ENCODE measurements around the gene CRELD2. TPM values are rescaled to one million over a fixed set of nuclear protein-coding genes. Genes with fewer than 3 reads are reported as not detected.
A peak's percentile ranks its signal among the peaks of the same experiment; 100 is the strongest.

The CRELD2 gene, protein sequence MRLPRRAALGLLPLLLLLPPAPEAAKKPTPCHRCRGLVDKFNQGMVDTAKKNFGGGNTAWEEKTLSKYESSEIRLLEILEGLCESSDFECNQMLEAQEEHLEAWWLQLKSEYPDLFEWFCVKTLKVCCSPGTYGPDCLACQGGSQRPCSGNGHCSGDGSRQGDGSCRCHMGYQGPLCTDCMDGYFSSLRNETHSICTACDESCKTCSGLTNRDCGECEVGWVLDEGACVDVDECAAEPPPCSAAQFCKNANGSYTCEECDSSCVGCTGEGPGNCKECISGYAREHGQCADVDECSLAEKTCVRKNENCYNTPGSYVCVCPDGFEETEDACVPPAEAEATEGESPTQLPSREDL
- total RNA-seq = 13.6 TPM

DNA sequence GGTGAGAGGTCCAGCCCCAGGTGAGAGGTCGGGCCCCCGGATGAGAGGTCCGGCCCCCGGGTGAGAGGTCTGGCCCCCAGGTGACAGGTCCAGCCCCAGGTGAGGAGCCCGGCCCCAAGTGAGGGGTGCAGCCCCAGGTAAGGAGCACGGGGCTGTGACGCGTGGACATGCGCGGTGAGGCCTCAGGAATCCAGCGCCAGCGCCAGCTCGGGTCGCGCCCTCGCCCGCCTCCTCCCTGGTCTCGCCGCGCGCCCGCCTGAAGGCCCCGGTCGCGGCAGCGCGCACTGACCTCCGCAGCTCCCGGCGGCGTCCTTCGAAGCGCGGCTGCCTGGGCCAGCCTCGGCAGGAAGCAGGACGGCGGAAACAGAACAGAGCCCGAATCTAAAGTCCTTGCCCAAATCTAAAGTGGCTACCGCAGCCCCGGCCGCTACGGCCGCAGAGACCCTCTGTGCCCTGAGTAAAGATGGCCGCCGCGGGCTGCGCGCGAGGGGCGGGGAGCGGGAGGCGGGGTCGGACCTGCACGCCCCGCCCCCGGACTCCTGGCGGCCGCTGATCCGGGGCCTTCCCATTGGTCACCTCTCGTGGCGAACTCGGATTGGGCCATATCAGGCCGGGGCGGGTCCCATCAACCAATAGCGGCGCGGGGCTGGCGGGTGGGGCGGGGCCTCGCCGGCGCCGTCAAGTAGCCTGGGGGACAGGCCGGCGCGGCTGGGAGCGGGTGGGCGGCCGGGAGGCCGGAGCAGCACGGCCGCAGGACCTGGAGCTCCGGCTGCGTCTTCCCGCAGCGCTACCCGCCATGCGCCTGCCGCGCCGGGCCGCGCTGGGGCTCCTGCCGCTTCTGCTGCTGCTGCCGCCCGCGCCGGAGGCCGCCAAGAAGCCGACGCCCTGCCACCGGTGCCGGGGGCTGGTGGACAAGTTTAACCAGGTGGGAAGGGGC lies at the start of gene CRELD2, which contains the start of gene ALG12:
Gene CRELD2, plus strand, starts transcription at position 661 of the 937 bp plus-strand sequence. Its CDS starts 136 bp downstream, at position 797.
Gene ALG12, minus strand, starts transcription at position 465 of the 937 bp plus-strand sequence. CDS start 4,673 bp downstream, outside the sequence.
- H3K4me1 ChIP-seq (ENCODE audit: insufficient read depth, low read length) = peaks cover 21% of the 10 kb centered on the region
- H3K27me3 ChIP-seq (ENCODE audit: insufficient read depth, low read length) = no peaks in the 10 kb centered on the region
- H3K4me3 ChIP-seq (ENCODE audit: low read length) = peak within 1 kb of the TSS; percentile 79
- H3K9me3 ChIP-seq (ENCODE audit: low read depth, low read length) = no peaks in the 10 kb centered on the region

DNA sequence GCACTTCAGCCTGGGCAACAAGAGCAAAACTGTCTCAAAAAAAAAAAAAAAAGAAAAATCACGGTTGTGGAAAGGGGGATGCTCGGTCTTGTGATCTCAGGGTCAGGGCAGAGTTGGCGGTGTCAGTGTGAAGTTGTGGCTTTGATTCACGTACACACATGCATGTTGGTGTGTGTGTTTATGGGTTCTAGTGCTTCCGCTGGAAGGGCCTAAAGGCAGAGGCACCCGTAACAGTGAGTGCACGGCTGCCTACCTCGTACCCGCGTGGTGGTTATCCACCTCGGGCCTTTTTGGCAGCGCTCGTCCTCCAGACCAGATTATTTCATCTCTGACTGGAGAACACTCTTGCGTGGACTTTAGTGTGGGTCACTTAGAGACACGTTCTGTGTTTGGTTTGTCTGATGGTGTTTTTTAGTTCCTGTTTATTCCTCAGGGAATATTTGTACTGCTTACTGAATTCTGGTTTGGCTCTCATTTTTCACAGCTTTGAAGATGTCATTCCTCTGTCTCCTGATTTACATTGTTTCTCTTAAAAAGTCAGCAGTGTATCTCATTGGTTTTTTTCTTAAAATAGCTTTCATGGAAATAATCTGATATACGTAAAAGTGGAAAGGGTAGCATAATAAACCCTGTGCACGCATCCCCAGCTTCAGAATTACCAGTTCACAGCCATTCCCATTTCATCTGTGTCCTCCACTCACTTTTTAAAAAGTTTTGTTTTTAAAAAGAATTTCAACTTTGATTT lies 49.2 kb upstream of the CRELD2 start:
- Histone ChIP-seq H3K27me3 (ENCODE audit: insufficient read depth, low read length) (no peaks in the 10 kb centered on the region), H3K4me3 (ENCODE audit: low read length) (no peak overlapping the region), H3K9me3 (ENCODE audit: low read depth, low read length) (peaks cover 13% of the 10 kb centered on the region), H3K4me1 (ENCODE audit: insufficient read depth, low read length) (peaks cover 27% of the 10 kb centered on the region)

DNA sequence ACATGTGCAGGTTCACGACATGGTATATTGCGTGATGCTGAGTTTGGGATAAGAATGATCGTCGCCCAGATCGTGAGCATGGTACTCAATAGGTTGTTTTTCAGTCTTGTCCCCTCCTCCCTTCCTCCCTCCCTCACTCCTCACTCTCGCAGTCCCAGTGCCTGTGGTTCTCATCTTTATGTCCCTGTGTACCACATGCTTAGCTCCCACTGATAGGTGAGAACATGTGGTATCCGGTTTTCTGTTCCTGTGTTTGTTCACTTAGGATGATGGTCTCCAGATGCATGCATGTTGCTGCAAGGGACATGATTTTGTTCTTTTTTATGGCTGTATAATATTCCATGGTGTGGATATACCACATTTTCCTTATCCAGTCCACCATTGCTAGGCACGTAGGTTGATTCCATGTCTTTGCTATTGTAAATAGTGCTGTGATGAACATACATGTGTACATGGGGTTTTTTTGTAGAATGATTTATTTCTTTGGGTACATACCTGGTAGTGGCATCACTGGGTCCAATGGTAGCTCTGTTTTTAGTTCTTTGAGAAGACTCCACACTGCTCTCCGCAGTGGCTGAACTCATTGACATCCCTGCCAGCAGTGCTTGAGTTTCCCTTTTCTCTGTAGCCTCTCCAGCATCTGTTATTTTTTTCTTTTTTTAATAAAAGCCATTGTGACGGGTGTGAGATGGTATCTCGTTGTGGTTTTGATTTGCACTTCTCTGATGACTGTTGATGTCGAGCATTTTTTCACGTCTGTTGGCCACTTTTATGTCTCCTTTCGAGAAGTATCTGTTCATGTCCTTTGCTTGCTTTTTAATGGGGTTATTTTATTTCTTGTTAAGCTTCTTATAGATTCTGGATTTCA lies 48.4 kb upstream of the CRELD2 start:
- Histone ChIP-seq H3K4me3 (ENCODE audit: low read length) (no peak overlapping the region), H3K9me3 (ENCODE audit: low read depth, low read length) (peaks cover 13% of the 10 kb centered on the region), H3K4me1 (ENCODE audit: insufficient read depth, low read length) (peaks cover 27% of the 10 kb centered on the region), H3K27me3 (ENCODE audit: insufficient read depth, low read length) (no peaks in the 10 kb centered on the region)

DNA sequence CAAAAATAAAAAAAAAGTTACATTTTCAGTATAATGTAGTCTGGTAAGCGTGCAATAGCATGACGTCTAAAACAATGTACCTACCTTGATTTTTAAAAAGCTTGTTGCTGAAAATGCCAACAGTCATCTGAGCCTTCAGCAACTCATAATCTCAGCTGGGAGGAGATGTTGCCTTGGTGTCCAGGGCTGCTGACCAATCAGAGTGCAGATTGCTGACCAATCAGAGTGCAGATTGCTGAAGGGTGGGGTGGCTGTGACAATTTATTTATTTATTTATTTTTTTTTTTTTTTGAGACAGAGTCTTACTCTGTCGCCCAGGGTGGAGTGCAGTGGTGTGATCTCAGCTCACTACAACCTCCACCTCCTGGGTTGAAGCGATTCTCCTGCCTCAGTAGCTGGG lies 47.0 kb upstream of the CRELD2 start:
- H3K9me3 ChIP-seq (ENCODE audit: low read depth, low read length) = peaks cover 7% of the 10 kb centered on the region
- peaks cover 27% of the 10 kb centered on the region for H3K4me1 ChIP-seq (ENCODE audit: insufficient read depth, low read length)
- H3K27me3 ChIP-seq (ENCODE audit: insufficient read depth, low read length) = no peaks in the 10 kb centered on the region
- H3K4me3 ChIP-seq (ENCODE audit: low read length) = no peak overlapping the region

DNA sequence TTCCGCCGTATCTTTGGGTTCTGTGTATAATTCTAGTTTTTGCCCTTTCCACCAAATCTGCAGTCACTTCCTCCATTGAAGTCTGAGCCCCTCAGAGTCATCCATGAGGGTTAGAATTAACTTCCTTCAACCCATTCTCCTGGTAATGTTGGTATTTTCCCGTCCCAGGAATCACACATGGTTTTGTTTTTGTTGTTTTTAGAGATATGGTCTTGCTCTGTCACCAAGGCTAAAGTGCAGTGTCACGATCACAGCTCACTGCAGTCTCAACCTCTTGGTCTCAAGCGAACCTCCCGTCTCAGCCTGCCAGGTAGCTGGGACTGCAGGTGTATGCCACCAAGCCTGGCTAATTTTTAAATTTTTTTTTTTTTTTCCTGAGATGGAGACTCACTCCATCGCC lies 46.1 kb upstream of the CRELD2 start:
- Histone ChIP-seq H3K27me3 (ENCODE audit: insufficient read depth, low read length) (no peaks in the 10 kb centered on the region), H3K4me1 (ENCODE audit: insufficient read depth, low read length) (peaks cover 24% of the 10 kb centered on the region), H3K4me3 (ENCODE audit: low read length) (no peak overlapping the region), H3K9me3 (ENCODE audit: low read depth, low read length) (peaks cover 4% of the 10 kb centered on the region)

DNA sequence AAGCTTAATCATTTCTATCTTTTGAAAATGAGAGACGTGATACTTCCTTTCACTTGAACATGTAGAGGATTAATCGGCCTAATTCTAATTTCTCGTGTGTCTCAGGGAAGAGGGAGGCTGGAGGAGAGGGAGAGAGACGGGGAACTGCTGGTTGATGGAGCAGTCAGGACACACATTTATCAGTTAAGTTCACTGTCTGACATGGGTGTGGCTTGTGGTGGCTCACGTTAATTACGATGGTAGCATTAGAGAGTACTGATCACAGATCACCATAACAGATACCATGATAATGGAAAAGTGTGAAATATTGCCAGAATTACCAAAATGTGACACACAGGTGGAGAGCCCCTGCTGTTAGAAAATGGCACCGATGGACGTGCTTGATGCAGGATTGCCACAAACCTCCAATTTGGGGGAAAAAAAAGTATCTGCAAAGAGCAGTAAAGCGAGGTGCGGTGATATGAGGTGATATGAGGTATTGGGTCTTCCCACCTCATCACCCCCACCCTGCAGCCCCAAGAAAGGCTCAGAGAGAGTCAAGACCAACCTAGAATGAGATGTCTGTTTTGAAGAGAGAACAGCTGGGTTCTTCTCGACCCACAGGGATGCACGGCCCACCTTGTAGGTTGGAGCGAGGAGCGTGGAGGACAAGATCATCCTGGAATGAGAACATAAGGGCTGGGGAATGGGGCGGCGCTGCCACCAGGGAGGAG lies 45.0 kb upstream of the CRELD2 start:
- Histone ChIP-seq H3K27me3 (ENCODE audit: insufficient read depth, low read length) (no peaks in the 10 kb centered on the region), H3K4me1 (ENCODE audit: insufficient read depth, low read length) (peaks cover 16% of the 10 kb centered on the region), H3K4me3 (ENCODE audit: low read length) (no peak overlapping the region), H3K9me3 (ENCODE audit: low read depth, low read length) (peaks cover 4% of the 10 kb centered on the region)

DNA sequence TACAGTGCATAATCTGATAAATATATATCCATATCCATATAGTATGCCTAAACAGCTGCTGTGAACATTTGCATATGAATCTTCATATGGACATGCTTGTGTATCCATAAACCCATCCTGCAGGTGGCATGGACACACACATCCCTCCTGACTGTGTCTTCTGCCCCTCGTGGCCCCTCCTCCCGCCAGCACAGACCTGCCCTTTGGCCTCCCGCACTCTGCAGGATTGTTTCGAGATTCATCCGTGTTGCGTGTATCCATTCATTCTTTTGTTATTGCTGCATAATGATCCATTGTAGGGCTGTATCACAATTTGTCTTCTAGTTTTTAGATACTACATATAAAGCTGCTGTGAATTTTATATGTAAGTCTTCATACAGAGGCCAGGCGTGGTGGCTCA lies 40.8 kb upstream of the CRELD2 start:
- no peaks in the 10 kb centered on the region for H3K9me3 ChIP-seq (ENCODE audit: low read depth, low read length)
- H3K4me3 ChIP-seq (ENCODE audit: low read length) = no peak overlapping the region
- no peaks in the 10 kb centered on the region for H3K27me3 ChIP-seq (ENCODE audit: insufficient read depth, low read length)
- peaks cover 6% of the 10 kb centered on the region for H3K4me1 ChIP-seq (ENCODE audit: insufficient read depth, low read length)

DNA sequence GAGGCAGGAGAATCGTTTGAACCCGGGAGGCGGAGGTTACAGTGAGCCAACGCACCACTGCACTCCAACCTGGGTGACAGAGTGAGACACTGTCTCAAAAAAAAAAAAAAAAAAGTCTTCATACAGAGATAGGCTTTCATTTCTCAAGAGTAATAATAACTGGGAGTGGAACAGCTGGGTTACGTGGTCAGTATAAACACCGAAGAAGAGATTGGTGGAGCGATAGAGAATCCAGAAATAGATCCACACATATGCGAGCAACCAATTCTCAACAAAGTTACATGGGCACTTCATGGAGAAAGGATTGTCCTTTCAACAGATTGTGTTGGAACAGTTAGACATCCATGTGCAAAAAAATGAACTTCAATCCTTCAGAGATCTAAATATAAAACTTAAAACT lies 40.2 kb upstream of the CRELD2 start:
- no peak overlapping the region for H3K4me3 ChIP-seq (ENCODE audit: low read length)
- no peaks in the 10 kb centered on the region for H3K27me3 ChIP-seq (ENCODE audit: insufficient read depth, low read length)
- H3K9me3 ChIP-seq (ENCODE audit: low read depth, low read length) = no peaks in the 10 kb centered on the region
- H3K4me1 ChIP-seq (ENCODE audit: insufficient read depth, low read length) = peaks cover 6% of the 10 kb centered on the region

DNA sequence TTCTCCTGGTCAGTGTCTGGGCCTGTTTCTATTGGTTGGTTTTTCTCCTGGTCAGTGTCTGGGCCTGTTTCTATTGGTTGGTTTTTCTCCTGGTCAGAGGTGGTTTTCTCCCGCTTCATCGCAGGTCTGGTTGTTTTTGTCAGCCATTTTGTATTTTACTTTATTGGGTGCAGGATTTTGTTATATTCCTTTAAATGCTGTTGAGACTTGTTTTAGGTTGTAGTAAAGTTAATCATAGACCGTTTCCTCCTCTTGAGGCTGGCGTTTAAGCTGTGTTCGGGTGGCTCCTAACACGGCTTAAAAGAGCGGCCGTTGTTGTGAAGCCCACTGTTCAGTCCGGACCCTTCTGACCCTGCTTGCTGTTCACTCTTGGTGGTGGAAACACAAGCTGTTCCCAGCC lies 38.6 kb upstream of the CRELD2 start:
- no peak overlapping the region for H3K4me3 ChIP-seq (ENCODE audit: low read length)
- H3K4me1 ChIP-seq (ENCODE audit: insufficient read depth, low read length) = peaks cover 6% of the 10 kb centered on the region
- H3K9me3 ChIP-seq (ENCODE audit: low read depth, low read length) = no peaks in the 10 kb centered on the region
- H3K27me3 ChIP-seq (ENCODE audit: insufficient read depth, low read length) = no peaks in the 10 kb centered on the region

DNA sequence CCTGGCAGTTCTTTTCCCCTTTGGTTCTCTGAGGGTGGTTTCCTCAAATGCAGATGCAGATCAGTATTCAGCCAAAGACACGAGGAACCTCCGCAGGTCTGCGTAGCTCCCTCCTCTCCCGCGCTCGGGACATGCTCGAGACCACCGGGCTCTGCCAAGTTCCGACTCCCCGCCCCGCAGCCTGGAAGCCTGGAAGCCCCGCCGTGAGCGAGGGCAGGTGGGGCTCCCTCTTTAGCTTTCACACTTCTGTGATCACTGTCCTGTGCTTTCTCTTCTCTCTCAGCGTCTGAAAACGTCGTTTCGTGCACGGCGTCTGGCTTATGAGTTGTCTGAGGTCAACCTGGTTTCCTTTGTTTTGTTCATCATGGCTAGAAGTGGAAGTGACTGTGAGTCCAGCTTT lies 38.2 kb upstream of the CRELD2 start:
- Histone ChIP-seq H3K4me1 (ENCODE audit: insufficient read depth, low read length) (peaks cover 6% of the 10 kb centered on the region), H3K27me3 (ENCODE audit: insufficient read depth, low read length) (no peaks in the 10 kb centered on the region), H3K4me3 (ENCODE audit: low read length) (no peak overlapping the region), H3K9me3 (ENCODE audit: low read depth, low read length) (no peaks in the 10 kb centered on the region)

DNA sequence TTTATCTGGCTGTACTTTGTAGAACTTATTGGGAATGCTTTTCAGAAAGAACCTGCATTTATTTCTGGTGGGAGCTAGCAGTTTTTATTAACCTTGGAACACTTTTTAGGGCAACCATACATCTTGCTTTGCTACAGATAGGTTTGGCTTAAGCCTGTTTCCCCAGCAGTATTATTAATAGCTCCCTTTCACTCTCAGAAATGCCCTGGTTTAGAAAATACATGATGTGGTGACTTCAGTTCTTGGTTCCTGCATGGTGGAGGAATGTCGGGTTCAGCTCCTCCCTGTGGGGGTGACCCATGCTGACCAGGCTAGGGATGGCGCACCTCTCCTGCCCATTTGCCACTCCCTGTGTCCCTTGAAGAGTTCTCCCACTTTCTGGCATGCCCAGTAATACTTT lies 36.6 kb upstream of the CRELD2 start:
- Histone ChIP-seq H3K4me1 (ENCODE audit: insufficient read depth, low read length) (peaks cover 6% of the 10 kb centered on the region), H3K4me3 (ENCODE audit: low read length) (no peak overlapping the region), H3K27me3 (ENCODE audit: insufficient read depth, low read length) (no peaks in the 10 kb centered on the region), H3K9me3 (ENCODE audit: low read depth, low read length) (no peaks in the 10 kb centered on the region)

DNA sequence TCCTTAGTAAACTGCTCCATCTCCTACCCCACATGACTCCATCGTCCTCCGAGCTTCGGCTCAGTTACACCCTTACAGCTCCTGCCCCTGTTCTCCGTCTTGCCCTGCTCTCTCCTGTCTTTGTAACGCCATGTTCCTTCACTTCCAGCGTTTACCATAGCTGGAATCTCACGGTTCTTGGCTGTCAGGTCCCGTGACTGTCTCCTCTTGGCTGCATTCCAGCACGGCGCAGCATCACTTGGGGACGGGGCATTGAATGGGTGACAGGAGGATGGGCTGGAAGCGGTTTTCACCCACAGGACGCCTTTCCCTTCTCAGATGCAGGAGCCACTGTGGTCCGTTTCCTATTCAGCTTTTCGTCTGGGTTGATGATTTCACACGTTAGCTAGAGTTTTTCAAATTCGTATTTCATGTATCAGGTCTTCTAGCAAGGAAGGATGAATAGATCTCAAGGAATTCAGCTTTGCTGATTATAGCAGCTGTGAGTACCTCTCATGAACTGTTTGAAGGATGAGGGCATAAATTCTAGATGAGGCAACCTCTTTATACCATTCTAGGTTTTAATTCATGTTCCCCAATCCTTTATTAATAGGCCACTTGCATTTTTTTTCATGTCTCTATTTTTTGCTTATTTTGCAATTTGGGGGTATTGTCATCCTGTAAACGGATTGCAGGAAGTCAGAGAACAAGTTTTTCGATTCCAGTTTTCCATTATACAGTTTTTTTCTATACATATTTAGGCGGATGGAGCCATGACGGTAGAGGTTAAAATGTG lies 35.7 kb upstream of the CRELD2 start:
- peaks cover 6% of the 10 kb centered on the region for H3K4me1 ChIP-seq (ENCODE audit: insufficient read depth, low read length)
- no peaks in the 10 kb centered on the region for H3K9me3 ChIP-seq (ENCODE audit: low read depth, low read length)
- no peak overlapping the region for H3K4me3 ChIP-seq (ENCODE audit: low read length)
- no peaks in the 10 kb centered on the region for H3K27me3 ChIP-seq (ENCODE audit: insufficient read depth, low read length)

DNA sequence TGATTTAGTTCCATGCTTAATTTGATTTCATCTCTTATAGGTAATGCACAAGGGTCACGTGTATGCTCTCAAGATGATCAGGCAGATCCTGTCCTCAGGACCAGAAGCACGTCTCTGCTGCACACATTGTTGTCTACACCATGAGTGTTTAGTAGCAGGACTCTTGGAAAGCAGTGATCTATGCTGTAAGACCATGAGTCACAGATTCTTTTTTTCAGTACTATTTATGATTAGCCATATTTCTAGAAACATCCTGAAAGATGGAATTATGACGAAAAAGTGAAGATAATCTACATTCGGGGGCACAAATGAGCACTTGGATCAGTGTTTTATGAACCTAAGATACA lies 35.2 kb upstream of the CRELD2 start:
- H3K27me3 ChIP-seq (ENCODE audit: insufficient read depth, low read length) = no peaks in the 10 kb centered on the region
- no peak overlapping the region for H3K4me3 ChIP-seq (ENCODE audit: low read length)
- H3K9me3 ChIP-seq (ENCODE audit: low read depth, low read length) = no peaks in the 10 kb centered on the region
- H3K4me1 ChIP-seq (ENCODE audit: insufficient read depth, low read length) = peaks cover 6% of the 10 kb centered on the region

Data from mononuclear cell (primary cell).